CD4-positive, alpha-beta T cell treated with Interleukin-15 for 4 hours (primary cell): ENCODE measurements around the gene GSTP1.
"Not testable (repeated sequence)": the region's sequence is repeated elsewhere in the genome, so short reads cannot be mapped to it uniquely, and the experiment has no call there.

Experiments
- DNase-seq: peaks from one replicate; pipeline ENCODE4 v3.0.0-alpha.2; 2020; ENCODE audit warnings: low spot score

GSTP1 gene

GRCh38 chr11:67615728-67616430, 32.3 kb downstream of the GSTP1 start:
- DNase-seq: no peak

DNA sequence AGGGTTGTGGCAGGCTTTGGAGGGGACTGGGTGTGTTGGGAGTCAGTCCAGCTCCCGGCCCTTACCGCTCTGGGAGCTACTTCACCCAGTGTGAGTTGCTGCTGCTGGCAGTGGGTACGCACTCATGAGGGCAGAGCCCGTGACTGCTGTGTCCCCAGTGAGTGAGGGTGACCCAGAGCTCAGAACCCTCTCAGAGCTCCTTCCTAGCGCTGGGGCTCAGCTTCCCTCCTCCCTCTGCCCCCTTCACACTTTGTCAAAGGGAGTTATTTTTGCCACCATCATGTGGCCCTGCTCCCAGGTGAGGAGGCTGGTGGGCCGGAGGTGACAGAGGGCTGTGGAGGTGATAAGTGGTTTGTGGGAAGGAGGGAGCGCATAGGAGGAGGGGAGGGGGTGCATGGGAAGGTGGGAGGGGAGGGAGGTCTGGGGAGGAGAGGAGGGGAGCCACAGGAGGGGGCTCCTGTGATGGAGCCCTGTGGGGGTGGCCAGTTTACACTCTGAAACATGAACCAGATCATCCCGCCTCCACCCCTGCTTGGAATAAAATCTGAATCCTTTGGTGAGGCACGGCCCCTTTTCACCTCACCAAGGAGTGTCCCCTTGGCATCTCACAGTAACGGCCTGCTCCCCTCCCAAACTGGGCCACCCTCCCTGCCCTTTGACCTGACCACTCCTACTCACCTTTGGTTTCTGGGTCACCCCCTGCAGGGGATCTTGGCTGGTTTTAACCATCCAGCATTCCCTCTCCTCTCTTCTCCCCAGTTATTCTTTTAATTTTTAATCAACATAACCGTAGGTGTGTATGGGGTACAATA, 33.0 kb downstream of the GSTP1 start:
- DNase-seq: no peak

DNA sequence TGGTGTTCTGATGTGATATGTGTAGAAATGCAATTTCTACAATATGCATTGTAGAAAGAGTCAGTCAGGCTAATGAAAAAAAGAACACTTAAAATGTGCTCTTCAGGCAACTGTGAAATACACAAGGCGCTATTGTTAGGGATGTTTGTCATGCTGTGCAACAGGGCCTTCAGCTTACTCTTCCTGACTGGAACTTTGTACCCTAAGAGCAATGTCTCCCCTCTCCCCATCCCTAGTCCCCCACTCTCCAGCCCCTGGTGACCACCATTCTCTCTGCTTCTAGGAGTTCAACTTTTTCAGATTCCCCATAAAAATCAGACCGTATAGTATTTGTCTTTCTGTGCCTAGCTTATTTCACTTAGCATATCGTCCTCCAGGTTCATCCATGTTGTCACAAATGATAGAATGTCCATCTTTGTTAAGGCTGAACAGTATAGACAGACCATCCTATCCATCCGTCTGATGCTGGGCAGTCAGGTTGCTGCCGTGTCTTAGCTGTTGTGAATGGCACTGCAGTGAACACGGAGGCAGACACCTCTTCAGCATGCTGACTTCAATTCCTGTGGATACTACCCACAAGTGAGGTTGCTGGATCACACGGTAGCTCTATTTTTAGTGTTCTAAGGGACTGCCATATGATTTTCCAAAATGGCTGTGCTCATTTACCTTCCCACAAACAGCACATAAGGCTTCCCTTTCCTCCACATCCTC, 33.8 kb downstream of the GSTP1 start:
- DNase-seq: no peak

DNA sequence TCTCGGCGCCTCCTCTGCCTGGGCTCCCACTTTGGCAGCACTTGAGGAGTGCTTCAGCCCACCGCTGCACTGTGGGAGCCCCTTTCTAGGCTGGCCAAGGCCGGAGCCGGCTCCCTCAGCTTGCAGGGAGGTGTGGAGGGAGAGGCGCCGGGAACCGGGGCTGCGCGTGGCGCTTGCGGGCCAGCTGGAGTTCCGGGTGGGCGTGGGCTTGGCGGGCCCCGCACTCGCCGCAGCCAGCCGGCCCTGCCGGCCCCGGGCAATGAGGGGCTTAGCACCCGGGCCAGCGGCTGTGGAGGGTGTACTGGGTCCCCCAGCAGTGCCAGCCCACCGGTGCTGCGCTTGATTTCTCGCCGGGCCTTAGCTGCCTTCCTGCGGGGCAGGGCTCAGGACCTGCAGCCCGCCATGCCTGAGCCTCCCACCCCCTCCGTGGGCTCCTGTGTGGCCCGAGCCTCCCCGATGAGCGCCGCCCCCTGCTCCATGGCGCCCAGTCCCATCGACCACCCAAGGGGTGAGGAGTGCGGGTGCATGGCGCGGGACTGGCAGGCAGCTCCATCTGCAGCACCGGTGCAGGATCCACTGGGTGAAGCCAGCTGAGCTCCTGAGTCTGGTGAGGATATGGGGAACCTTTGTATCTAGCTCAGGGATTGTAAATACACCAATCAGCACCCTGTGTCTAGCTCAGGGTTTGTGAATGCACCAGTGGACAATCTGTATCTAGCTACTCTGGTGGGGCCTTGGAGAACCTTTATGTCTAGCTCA, 35.5 kb downstream of the GSTP1 start:
- DNase-seq: not testable (repeated sequence)

DNA sequence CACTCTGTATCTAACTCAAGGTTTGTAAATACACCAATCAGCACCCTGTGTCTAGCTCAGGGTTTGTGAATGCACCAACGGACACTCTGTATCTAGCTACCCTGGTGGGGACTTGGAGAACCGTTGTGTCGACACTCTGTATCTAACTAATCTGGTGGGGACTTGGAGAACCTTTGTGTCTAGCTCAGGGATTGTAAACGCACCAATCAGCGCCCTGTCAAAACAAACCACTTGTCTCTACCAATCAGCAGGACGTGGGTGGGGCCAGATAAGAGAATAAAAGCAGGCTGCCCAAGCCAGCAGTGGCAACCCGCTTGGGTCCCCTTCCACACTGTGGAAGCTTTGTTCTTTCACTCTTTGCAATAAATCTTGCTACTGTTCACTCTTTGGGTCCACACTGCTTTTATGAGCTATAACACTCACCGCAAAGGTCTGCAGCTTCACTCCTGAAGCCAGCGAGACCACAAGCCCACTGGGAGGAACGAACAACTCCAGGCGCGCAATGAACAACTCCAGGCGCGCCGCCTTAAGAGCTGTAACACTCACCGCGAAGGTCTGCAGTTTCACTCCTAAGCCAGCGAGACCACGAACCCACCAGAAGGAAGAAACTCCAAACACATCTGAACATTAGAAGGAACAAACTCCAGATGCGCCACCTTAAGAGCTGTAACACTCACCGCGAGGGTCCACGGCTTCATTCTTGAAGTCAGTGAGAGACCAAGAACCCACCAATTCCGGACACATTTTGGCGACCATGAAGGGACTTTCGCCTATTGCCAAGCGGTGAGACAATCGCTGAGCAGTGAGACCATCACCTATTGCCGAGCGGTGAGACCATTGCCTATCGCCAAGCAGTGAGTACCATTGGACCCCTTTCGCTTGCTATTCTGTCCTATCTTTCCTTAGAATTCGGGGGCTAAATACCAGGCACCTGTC, 36.3 kb downstream of the GSTP1 start:
- not testable (repeated sequence) for DNase-seq

- not testable (repeated sequence) for DNase-seq
Observed at GRCh38 chr11:67620621-67621020, 37.0 kb downstream of the GSTP1 start.

DNA sequence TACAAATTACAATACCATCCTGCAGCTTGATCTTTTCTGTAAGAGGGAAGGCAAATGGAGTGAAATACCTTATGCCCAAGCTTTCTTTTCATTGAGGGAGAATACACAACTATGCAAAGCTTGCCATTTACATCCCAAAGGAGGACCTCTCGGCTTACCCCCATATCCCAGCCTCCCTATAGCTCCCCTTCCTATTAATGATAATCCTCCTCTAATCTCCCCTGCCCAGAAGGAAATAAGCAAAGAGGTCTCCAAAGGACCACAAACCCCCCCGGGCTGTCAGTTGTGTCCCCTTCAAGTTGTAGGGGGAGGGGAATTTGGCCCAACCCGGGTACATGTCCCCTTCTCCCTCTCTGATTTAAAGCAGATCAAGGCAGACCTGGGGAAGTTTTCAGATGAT, 38.3 kb downstream of the GSTP1 start:
- DNase-seq: not testable (repeated sequence)

- DNase-seq: not testable (repeated sequence)
Observed at GRCh38 chr11:67622905-67623304, 39.3 kb downstream of the GSTP1 start.

GRCh38 chr11:67623795-67624194, 40.2 kb downstream of the GSTP1 start:
- not testable (repeated sequence) for DNase-seq

DNA sequence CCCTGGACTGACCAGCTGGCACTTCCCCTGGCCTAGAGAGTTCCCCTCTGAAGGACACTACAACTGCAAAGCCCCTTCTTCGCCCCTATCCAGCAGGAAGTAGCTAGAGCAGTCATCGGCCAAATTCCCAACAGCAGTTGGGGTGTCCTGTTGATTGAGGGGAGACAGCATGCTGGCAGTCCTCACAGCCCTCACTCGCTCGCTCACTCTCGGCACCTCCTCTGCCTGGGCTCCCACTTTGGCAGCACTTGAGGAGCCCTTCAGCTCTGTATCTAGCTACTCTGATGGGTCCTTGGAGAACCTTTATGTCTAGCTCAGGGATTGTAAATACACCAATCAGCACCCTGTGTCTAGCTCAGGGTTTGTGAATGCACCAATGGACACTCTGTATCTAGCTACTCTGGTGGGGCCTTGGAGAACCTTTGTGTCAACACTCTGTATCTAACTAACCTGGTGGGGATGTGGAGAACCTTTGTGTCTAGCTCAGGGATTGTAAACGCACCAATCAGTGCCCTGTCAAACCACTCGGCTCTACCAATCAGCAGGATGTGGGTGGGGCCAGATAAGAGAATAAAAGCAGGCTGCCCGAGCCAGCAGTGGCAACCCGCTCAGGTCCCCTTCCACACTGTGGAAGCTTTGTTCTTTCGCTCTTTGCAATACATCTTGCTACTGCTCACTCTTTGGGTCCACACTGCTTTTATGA, 42.7 kb downstream of the GSTP1 start:
- DNase-seq: not testable (repeated sequence)

DNA sequence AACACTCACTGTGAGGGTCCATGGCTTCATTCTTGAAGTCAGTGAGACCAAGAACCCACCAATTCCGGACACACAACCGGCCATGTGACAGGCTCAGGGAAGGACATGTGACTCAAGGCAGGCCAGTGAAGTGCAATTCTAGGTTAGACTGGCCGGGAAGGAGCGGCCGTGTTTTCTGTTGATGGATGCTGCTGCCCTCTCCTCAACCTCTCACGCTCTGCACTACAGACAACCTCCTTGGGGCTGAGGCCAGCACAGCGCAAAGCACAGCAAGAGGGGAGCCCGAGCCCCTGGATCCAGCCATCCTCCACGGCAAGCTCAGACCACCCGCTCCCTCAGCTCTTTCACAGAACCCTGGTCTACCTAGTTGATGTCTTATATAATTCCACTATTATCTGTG, 43.4 kb downstream of the GSTP1 start:
- DNase-seq: no peak

- no peak for DNase-seq
Observed at GRCh38 chr11:67627441-67627811, 43.8 kb downstream of the GSTP1 start.

DNA sequence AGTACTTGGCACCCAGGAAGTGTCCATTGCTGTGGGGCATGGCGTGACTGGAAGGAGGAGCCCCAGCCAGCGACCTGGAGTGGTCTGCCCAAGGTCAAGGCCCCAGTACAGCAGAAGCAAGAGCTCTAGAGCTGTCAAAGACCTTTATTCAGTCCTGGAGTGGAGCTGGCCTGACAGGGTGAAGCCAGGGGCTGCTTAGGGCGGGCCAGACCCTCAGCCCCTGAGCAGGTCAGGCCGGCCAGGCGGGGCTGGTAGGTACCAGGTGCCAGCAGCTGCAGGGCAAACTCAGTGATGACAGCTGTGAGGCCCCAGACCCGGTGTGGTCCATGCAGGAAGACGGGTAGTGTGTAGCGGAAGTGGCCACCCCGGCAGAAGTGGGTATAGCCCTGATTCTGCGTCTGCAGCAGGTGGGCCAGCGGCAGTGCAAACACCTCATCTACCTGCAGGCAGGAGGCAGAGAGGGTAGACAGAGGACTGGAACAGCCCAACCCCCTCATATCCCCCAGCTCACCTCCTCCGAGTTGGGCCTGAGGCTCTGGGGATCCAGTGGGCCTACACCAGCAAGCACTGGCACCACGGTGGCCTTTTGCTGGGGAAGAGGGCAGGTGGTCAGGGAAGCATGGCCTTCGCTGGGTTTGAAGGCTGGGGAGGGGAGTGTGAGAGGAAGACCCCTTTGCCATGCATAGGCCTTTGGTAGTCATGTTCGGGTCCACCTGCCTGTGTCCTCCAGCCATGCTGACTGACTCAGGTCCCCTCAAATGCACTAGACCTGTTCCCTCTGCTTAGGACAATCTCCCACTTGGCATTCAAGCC, 44.4 kb downstream of the GSTP1 start:
- DNase-seq: no peak

- no peak for DNase-seq
Observed at GRCh38 chr11:67628710-67629385, 45.2 kb downstream of the GSTP1 start.

- DNase-seq: peak; percentile 89
Observed at GRCh38 chr11:67629386-67630227, 46.0 kb downstream of the GSTP1 start, which contains the start of gene NUDT8. Gene NUDT8, minus strand, starts transcription at chr11:67629937. Its CDS starts 26 bp downstream, at chr11:67629911.

- DNase-seq: peak; percentile 95
Observed at GRCh38 chr11:67630228-67630942, 46.8 kb downstream of the GSTP1 start.

DNA sequence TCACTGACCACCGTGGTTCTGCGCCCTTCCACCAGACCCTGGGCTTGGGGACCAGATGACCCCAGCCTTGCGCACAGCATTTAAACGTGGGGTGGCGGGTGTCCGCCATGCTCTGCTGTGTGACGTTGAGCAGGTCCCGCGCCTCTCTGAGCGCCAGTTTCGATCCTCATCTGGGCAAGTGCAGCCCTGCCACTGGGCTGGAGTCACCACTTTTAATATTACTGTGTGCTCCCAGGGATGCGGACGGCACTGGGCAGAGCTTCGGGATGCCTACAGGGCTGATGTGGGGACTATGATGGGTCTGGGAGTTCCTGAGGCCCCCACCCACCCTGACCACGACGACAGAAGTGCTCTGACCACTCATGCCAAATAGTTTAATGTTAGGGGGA, 47.3 kb downstream of the GSTP1 start:
- no peak for DNase-seq
